Liver (tissue), 9 donors: Measurements from ENCODE around the gene RGS7. TPM values are rescaled to one million over a fixed set of nuclear protein-coding genes. Genes with fewer than 3 reads are reported as not detected.

Experiments
- DNase-seq: peaks from one replicate; pipeline ENCODE4 v3.0.0-alpha.2; 2017; ENCODE audit warnings: low spot score
- H3K27ac ChIP-seq, 2 donors: one replicate each; pipeline ENCODE4 v1.7.0; 2013; ENCODE audit warnings: inconsistent platforms in 2 of 2, low read length in 2 of 2, control low read depth in 1 of 2, low read depth in 1 of 2, mild to moderate bottlenecking in 1 of 2
- H3K27me3 ChIP-seq, 4 donors: one replicate each; pipeline versions ENCODE4 v1.6.1 to v1.7.0; 2013; ENCODE audit warnings: low read length in 3 of 4, inconsistent platforms in 1 of 4, mild to moderate bottlenecking in 1 of 4, moderate library complexity in 1 of 4; ENCODE audit not compliant: control insufficient read depth in 4 of 4, insufficient read depth in 4 of 4
- H3K36me3 ChIP-seq, 4 donors: one replicate each; pipeline versions ENCODE4 v1.6.1 to v1.7.0; 2013; ENCODE audit warnings: low read length in 3 of 4, mild to moderate bottlenecking in 3 of 4, low read depth in 1 of 4, moderate library complexity in 1 of 4; ENCODE audit not compliant: control insufficient read depth in 4 of 4, insufficient read depth in 3 of 4
- H3K4me1 ChIP-seq, 4 donors: one replicate each; pipeline versions ENCODE4 v1.6.1 to v1.7.0; 2013; ENCODE audit warnings: low read length in 3 of 4, mild to moderate bottlenecking in 3 of 4, moderate library complexity in 1 of 4; ENCODE audit not compliant: control insufficient read depth in 4 of 4, insufficient read depth in 4 of 4
- H3K4me3 ChIP-seq, 3 donors: one replicate each; pipeline versions ENCODE4 v1.6.1 to v1.7.0; 2013; ENCODE audit warnings: low read length in 3 of 3, control low read depth in 1 of 3, low read depth in 1 of 3, mild to moderate bottlenecking in 1 of 3
- H3K9ac ChIP-seq, 2 donors: one replicate each; pipeline ENCODE4 v1.7.0; 2013; ENCODE audit warnings: low read length in 2 of 2, mild to moderate bottlenecking in 2 of 2, moderate library complexity in 2 of 2, control low read depth in 1 of 2, low read depth in 1 of 2
- H3K9me3 ChIP-seq, 4 donors: one replicate each; pipeline versions ENCODE4 v1.6.1 to v1.7.0; 2013; ENCODE audit warnings: low read length in 3 of 4; ENCODE audit not compliant: control insufficient read depth in 4 of 4
- ATF3 ChIP-seq: IDR thresholded peaks from 2 replicates; pipeline ENCODE4 v1.6.1; 2016; ENCODE audit warnings: antibody characterized with exemption
- CTCF ChIP-seq: fragments of 150-350 bp; IDR thresholded peaks from 2 replicates; pipeline ENCODE4 v1.5.1; 2017; ENCODE audit warnings: improper control_type of control experiment, low read depth, low read length; ENCODE audit not compliant: missing input control
- EGR1 ChIP-seq, 2 donors: IDR thresholded peaks; 2 replicates each; pipeline ENCODE4 v1.6.1; 2016 to 2018; ENCODE audit warnings: antibody characterized with exemption in 2 of 2, low read depth in 2 of 2
- FOXA1 ChIP-seq: IDR thresholded peaks from 2 replicates; pipeline ENCODE4 v1.6.1; 2016; ENCODE audit warnings: antibody characterized with exemption
- FOXA2 ChIP-seq: IDR thresholded peaks from 2 replicates; pipeline ENCODE4 v1.6.1; 2016; ENCODE audit warnings: antibody characterized with exemption
- GABPA ChIP-seq, 2 donors: IDR thresholded peaks in 1 of 2; conservative IDR thresholded peaks in 1 of 2; 2 replicates each; pipeline ENCODE4 v1.6.1; 2016; ENCODE audit warnings: antibody characterized with exemption in 2 of 2, mild to moderate bottlenecking in 1 of 2, moderate library complexity in 1 of 2
- HNF4A ChIP-seq, 2 donors: conservative IDR thresholded peaks; 2 replicates each; pipeline ENCODE4 v1.6.1; 2016; ENCODE audit warnings: antibody characterized with exemption in 2 of 2, mild to moderate bottlenecking in 2 of 2
- HNF4G ChIP-seq: IDR thresholded peaks from 2 replicates; pipeline ENCODE4 v1.6.1; 2016; ENCODE audit warnings: antibody characterized with exemption
- JUND ChIP-seq, 2 donors: IDR thresholded peaks; 2 replicates each; pipeline ENCODE4 v1.6.1; 2016; ENCODE audit warnings: antibody characterized with exemption in 2 of 2
- MAX ChIP-seq: IDR thresholded peaks from 2 replicates; pipeline ENCODE4 v1.6.1; 2016; ENCODE audit warnings: antibody characterized with exemption
- NR2F2 ChIP-seq: IDR thresholded peaks from 2 replicates; pipeline ENCODE4 v1.6.1; 2016; ENCODE audit warnings: antibody characterized with exemption
- RAD21 ChIP-seq, 2 donors: IDR thresholded peaks; 2 replicates each; pipeline ENCODE4 v1.6.1; 2016; ENCODE audit warnings: antibody characterized with exemption in 2 of 2, mild to moderate bottlenecking in 2 of 2
- REST ChIP-seq: IDR thresholded peaks from 2 replicates; pipeline ENCODE4 v1.6.1; 2016; ENCODE audit warnings: antibody characterized with exemption, mild to moderate bottlenecking
- RXRA ChIP-seq, 2 donors: IDR thresholded peaks; 2 replicates each; pipeline ENCODE4 v1.6.1; 2017 to 2018; ENCODE audit warnings: antibody characterized with exemption in 2 of 2, mild to moderate bottlenecking in 1 of 2
- SP1 ChIP-seq: IDR thresholded peaks from 2 replicates; pipeline ENCODE4 v1.6.1; 2018; ENCODE audit warnings: antibody characterized with exemption, mild to moderate bottlenecking
- YY1 ChIP-seq: IDR thresholded peaks from 2 replicates; pipeline ENCODE4 v1.6.1; 2016; ENCODE audit warnings: antibody characterized with exemption, mild to moderate bottlenecking
- ZBTB33 ChIP-seq: IDR thresholded peaks from 2 replicates; pipeline ENCODE4 v1.6.1; 2016; ENCODE audit warnings: antibody characterized with exemption
- WGBS: extraction: QIAGEN DNeasy Blood & Tissue Kit; methylation state at CpG from one replicate; pipeline ENCODE4 v1.1.7; 2013; 5-methylcytosine and 5-hydroxymethylcytosine counted together
- polyA plus RNA-seq, 2 donors: library from polyadenylated mRNA; stranded (reverse) in 1 of 2; unstranded in 1 of 2; fragments of 200-250 nt in 1 of 2; fragments of >200 nt in 1 of 2; fragmentation: Nextera tagmentation in 1 of 2; extraction: Ambion mirVana in 1 of 2; gene quantifications; one replicate each; pipeline versions ENCODE4 v1.2.1 to v1.2.3, GENCODE V29; 2013 to 2015
- total RNA-seq, 2 donors: library from RNA; depleted of rRNA; stranded (reverse); fragments of >200 nt; gene quantifications; one replicate each; pipeline ENCODE4 v1.2.3, GENCODE V29; 2014
- donor health status: healthy.
- donor health status: healthy.
- donor health status: healthy.
- donor health status: healthy.
- donor health status: healthy.

Gene RGS7
- total and polyA plus RNA-seq, 4 donors: 0.05 to 0.18 TPM; not detected in 2

GRCh38 chr1:241007668-241008067 lies 349.3 kb downstream of the RGS7 start:
- Histone ChIP-seq H3K9me3 (no peaks in the 10 kb centered on the region), H3K4me3 (no peak overlapping the region), H3K27ac (no peak overlapping the region), H3K4me1 (no peaks in the 10 kb centered on the region), H3K36me3 (no peaks in the 10 kb centered on the region), H3K9ac (no peak overlapping the region), H3K27me3 (no peaks in the 10 kb centered on the region)
- TF ChIP-seq EGR1 (IDR thresholded peaks at IDR 0.05; ENCODE audit: low read depth in 2 of 2): no peak
- no peak for TF ChIP-seq FOXA1
- TF ChIP-seq HNF4G: no peak
- no peak for TF ChIP-seq YY1
- TF ChIP-seq HNF4A (conservative IDR thresholded peaks at IDR 0.05): no peak
- no peak for TF ChIP-seq NR2F2
- TF ChIP-seq RAD21 (IDR thresholded peaks at IDR 0.05): no peak
- no peak for DNase-seq
- WGBS: 86% methylated on average over 4 of the region's 4 CpGs

GRCh38 chr1:240999826-241000225 lies 357.2 kb downstream of the RGS7 start:
- 78% methylated on average over 8 of the region's 8 CpGs for WGBS
- TF ChIP-seq FOXA2 (no peak), HNF4G (no peak), MAX (no peak), YY1 (no peak), ATF3 (no peak), ZBTB33 (no peak), SP1 (no peak), EGR1 (IDR thresholded peaks at IDR 0.05; ENCODE audit: low read depth in 2 of 2) (no peak)

GRCh38 chr1:240998441-240999015 lies 358.5 kb downstream of the RGS7 start:
- Histone ChIP-seq H3K27ac (no peak overlapping the region), H3K36me3 (no peaks in the 10 kb centered on the region), H3K4me3 (no peak overlapping the region), H3K9ac (no peak overlapping the region), H3K9me3 (no peaks in the 10 kb centered on the region), H3K27me3 (peaks cover 0 to 2% (median 0%) of the 10 kb centered on the region in 4 donors), H3K4me1 (peaks cover 0 to 9% (median 5%) of the 10 kb centered on the region in 4 donors)
- WGBS: 51% methylated on average over 18 of the region's 18 CpGs
- no peak for DNase-seq
- peak; percentile 20 to 23 for TF ChIP-seq HNF4A (conservative IDR thresholded peaks at IDR 0.05)
- peak; percentile 83 for TF ChIP-seq FOXA2
- peak; percentile 60 for TF ChIP-seq FOXA1
- no peak for TF ChIP-seq NR2F2
- no peak for TF ChIP-seq CTCF
- TF ChIP-seq SP1: no peak
- TF ChIP-seq MAX: no peak
- no peak for TF ChIP-seq EGR1 (IDR thresholded peaks at IDR 0.05; ENCODE audit: low read depth in 2 of 2)
- no peak for TF ChIP-seq ZBTB33
- TF ChIP-seq GABPA (IDR thresholded peaks at IDR 0.05 in 1 of 2, conservative IDR thresholded peaks at IDR 0.05 in 1 of 2): no peak
- no peak for TF ChIP-seq YY1
- TF ChIP-seq RXRA (IDR thresholded peaks at IDR 0.05): peak; percentile 59 to 70
- no peak for TF ChIP-seq JUND (IDR thresholded peaks at IDR 0.05)
- TF ChIP-seq REST: no peak

More at GRCh38 chr1:240999826-241000225, 357.2 kb downstream of the RGS7 start:
- Histone ChIP-seq H3K27me3 (peaks cover 0 to 2% (median 0%) of the 10 kb centered on the region in 4 donors), H3K36me3 (no peaks in the 10 kb centered on the region), H3K4me1 (peaks cover 0 to 9% (median 5%) of the 10 kb centered on the region in 4 donors), H3K27ac (no peak overlapping the region), H3K4me3 (no peak overlapping the region), H3K9ac (no peak overlapping the region), H3K9me3 (no peaks in the 10 kb centered on the region)
- DNase-seq: no peak
